ENCODE results near the gene SCN5A.

- TF ChIP-seq LEF1 (IDR thresholded peaks at IDR 0.05; ENCODE audit: borderline replicate concordance) (no peak), FOXM1 (IDR thresholded peaks at IDR 0.05; ENCODE audit: borderline replicate concordance) (no peak), ARNT (IDR thresholded peaks at IDR 0.05) (no peak), SP1 (IDR thresholded peaks at IDR 0.05) (no peak), FOXA1 (IDR thresholded peaks at IDR 0.05) (no peak), TARDBP (IDR thresholded peaks at IDR 0.05) (no peak), SUZ12 (IDR thresholded peaks at IDR 0.05) (no peak), FOXK2 (IDR thresholded peaks at IDR 0.05) (no peak)
- TF ChIP-seq, protein P1, sequence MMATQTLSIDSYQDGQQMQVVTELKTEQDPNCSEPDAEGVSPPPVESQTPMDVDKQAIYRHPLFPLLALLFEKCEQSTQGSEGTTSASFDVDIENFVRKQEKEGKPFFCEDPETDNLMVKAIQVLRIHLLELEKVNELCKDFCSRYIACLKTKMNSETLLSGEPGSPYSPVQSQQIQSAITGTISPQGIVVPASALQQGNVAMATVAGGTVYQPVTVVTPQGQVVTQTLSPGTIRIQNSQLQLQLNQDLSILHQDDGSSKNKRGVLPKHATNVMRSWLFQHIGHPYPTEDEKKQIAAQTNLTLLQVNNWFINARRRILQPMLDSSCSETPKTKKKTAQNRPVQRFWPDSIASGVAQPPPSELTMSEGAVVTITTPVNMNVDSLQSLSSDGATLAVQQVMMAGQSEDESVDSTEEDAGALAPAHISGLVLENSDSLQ (IDR thresholded peaks at IDR 0.05): no peak
Observed at GRCh38 chr3:38608961-38609360, 40.5 kb downstream of the SCN5A start.

Data from HEK293T (cell line).